ENCODE data around the gene NME8. TPM values are rescaled to one million over a fixed set of nuclear protein-coding genes. Genes with fewer than 3 reads are reported as not detected.

NME8 gene
- total RNA-seq, 1 experiment from 2014 or later = not detected

DNA sequence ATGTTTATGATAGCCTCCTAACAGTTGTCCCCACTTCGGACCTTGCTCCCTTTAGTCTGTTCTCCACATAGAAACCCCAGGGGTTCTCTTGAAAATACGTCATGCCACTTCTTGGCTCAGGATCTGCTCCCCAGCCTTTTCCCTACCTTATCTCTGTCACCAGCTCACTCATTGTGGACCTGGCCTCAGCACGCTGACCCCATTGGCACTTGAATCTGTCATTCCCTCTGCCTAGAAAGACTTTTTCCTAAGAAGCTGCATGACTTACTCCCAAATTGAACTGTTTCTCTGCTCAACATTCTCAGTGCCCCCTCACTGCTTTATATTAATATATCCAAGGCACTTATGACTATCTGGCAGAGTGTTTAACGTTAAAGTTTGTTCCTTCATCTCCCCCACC is 80.5 kb downstream of the NME8 start:
- POLR2A ChIA-PET = no interaction called here
- H3K9me3 Mint-ChIP-seq (ENCODE audit: unreplicated experiment) = no peaks in the 10 kb centered on the region

DNA sequence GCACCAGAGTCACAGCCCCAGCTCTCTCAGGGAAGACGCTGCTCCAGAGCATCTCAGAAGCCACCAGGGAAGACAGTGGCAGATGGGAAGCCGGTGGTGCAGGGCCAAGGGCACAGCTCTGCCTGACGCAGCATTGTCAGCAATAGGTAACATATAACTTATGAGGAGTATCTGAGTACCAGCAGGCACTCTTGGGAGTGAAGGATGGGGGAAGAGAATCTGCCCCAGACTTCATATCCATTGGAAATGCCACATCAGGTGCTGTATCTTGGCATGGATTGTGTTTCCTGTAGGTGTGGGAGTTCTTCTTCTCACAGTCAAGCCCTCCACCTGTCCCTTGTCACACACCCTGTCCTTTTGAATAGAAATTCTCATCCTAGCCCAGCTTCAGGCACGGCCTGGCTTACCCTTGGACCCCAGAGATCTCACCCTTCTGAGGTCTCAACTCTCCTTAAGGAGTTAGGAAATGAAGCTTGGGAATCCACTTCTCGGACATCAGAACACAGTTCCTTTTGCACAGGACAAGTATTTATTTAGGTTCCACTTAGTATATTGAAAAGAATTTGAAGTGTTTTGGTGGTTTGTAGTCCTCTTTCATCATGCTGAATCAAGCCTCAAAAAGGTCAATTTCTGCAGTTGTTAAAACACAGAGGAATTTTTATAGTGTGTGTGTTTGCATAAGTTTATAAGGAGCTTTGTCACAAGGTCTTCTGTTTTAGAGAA is 82.0 kb downstream of the NME8 start:
- DNase-seq = no peak
- BruUV-seq (replicated peaks) = no TSS peak
- Histone ChIP-seq H3K4me3 (ENCODE audit: low read depth, low read length) (no peak overlapping the region), H3K9me3 (peaks cover 1% of the 10 kb centered on the region), H3K36me3 (ENCODE audit: control insufficient read depth, insufficient read depth, low read length) (no peaks in the 10 kb centered on the region), H3K4me1 (no peaks in the 10 kb centered on the region), H3K27me3 (replicated peaks; ENCODE audit: control insufficient read depth, insufficient read depth, low read length) (no peaks in the 10 kb centered on the region)
- ChIA-PET CTCF (no interaction called here), POLR2A (no interaction called here)
- H3K36me3 Mint-ChIP-seq (ENCODE audit: insufficient read depth, unreplicated experiment) = no peaks in the 10 kb centered on the region
- no peak overlapping the region for H3K4me3 Mint-ChIP-seq (ENCODE audit: unreplicated experiment)
- intact Hi-C loops (cut with micrococcal nuclease; ENCODE audit: unreplicated experiment) = no loop called here
- TF ChIP-seq, protein P1, sequence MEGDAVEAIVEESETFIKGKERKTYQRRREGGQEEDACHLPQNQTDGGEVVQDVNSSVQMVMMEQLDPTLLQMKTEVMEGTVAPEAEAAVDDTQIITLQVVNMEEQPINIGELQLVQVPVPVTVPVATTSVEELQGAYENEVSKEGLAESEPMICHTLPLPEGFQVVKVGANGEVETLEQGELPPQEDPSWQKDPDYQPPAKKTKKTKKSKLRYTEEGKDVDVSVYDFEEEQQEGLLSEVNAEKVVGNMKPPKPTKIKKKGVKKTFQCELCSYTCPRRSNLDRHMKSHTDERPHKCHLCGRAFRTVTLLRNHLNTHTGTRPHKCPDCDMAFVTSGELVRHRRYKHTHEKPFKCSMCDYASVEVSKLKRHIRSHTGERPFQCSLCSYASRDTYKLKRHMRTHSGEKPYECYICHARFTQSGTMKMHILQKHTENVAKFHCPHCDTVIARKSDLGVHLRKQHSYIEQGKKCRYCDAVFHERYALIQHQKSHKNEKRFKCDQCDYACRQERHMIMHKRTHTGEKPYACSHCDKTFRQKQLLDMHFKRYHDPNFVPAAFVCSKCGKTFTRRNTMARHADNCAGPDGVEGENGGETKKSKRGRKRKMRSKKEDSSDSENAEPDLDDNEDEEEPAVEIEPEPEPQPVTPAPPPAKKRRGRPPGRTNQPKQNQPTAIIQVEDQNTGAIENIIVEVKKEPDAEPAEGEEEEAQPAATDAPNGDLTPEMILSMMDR (IDR thresholded peaks at IDR 0.05; ENCODE audit: insufficient read depth in 1 of 2, low read depth in 1 of 2, low read length in 1 of 2, severe bottlenecking in 1 of 2, unreplicated experiment in 1 of 2) = no peak
- no peaks in the 10 kb centered on the region for H3K9me3 Mint-ChIP-seq (ENCODE audit: unreplicated experiment)
- no peak overlapping the region for H3K27ac Mint-ChIP-seq (ENCODE audit: unreplicated experiment)
- no peaks in the 10 kb centered on the region for H3K4me1 Mint-ChIP-seq (ENCODE audit: low read depth, unreplicated experiment)
- H3K27me3 Mint-ChIP-seq (ENCODE audit: insufficient read depth, unreplicated experiment) = no peaks in the 10 kb centered on the region

More for the DNA sequence above, 80.5 kb downstream of the NME8 start:
- Histone ChIP-seq H3K4me3 (ENCODE audit: low read depth, low read length) (no peak overlapping the region), H3K4me1 (no peaks in the 10 kb centered on the region), H3K27me3 (replicated peaks; ENCODE audit: control insufficient read depth, insufficient read depth, low read length) (no peaks in the 10 kb centered on the region), H3K9me3 (no peaks in the 10 kb centered on the region), H3K36me3 (ENCODE audit: control insufficient read depth, insufficient read depth, low read length) (no peaks in the 10 kb centered on the region)
- TF ChIP-seq, protein P1 (IDR thresholded peaks at IDR 0.05; ENCODE audit: insufficient read depth in 1 of 2, low read depth in 1 of 2, low read length in 1 of 2, severe bottlenecking in 1 of 2, unreplicated experiment in 1 of 2) = no peak
- no peak for DNase-seq
- no peak overlapping the region for H3K27ac Mint-ChIP-seq (ENCODE audit: unreplicated experiment)
- intact Hi-C loops (cut with micrococcal nuclease; ENCODE audit: unreplicated experiment) = no loop called here
- H3K36me3 Mint-ChIP-seq (ENCODE audit: insufficient read depth, unreplicated experiment) = no peaks in the 10 kb centered on the region
- BruUV-seq (replicated peaks) = no TSS peak
- H3K4me3 Mint-ChIP-seq (ENCODE audit: unreplicated experiment) = no peak overlapping the region
- CTCF ChIA-PET = no interaction called here
- H3K4me1 Mint-ChIP-seq (ENCODE audit: low read depth, unreplicated experiment) = no peaks in the 10 kb centered on the region
- no peaks in the 10 kb centered on the region for H3K27me3 Mint-ChIP-seq (ENCODE audit: insufficient read depth, unreplicated experiment)

DNA sequence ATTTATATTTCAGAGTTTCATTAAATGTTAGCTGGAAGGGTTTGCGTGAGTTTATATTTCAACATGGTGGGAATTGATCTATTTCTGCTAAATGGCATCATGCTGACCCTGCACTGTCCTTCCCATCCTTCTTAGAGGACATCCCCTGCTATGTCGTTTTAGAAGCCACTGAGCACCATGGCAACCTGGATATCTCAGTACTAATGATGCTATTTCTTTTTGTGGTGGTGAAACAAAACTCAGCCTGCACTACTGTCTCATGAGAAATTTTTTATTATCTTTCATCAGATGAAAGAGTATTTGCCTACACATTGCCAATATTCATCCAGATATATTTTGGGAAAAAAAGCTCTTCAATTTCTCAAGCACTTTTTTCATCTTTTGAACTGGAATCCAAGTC is 84.1 kb downstream of the NME8 start:
- H3K27me3 ChIP-seq (replicated peaks; ENCODE audit: control insufficient read depth, insufficient read depth, low read length) = no peaks in the 10 kb centered on the region
- DNase-seq = no peak
- TF ChIP-seq, protein P1 (IDR thresholded peaks at IDR 0.05; ENCODE audit: insufficient read depth in 1 of 2, low read depth in 1 of 2, low read length in 1 of 2, severe bottlenecking in 1 of 2, unreplicated experiment in 1 of 2) = no peak
- peaks cover 7% of the 10 kb centered on the region for H3K9me3 ChIP-seq
- intact Hi-C loops (cut with micrococcal nuclease; ENCODE audit: unreplicated experiment) = no loop called here
- CTCF ChIA-PET = no interaction called here
- Mint-ChIP-seq H3K4me3 (ENCODE audit: unreplicated experiment) (no peak overlapping the region), H3K9me3 (ENCODE audit: unreplicated experiment) (peaks cover 14% of the 10 kb centered on the region), H3K27me3 (ENCODE audit: insufficient read depth, unreplicated experiment) (no peaks in the 10 kb centered on the region), H3K36me3 (ENCODE audit: insufficient read depth, unreplicated experiment) (no peaks in the 10 kb centered on the region), H3K4me1 (ENCODE audit: low read depth, unreplicated experiment) (no peaks in the 10 kb centered on the region), H3K27ac (ENCODE audit: unreplicated experiment) (no peak overlapping the region)
- no peaks in the 10 kb centered on the region for H3K4me1 ChIP-seq
- no TSS peak for BruUV-seq (replicated peaks)
- no peaks in the 10 kb centered on the region for H3K36me3 ChIP-seq (ENCODE audit: control insufficient read depth, insufficient read depth, low read length)
- H3K4me3 ChIP-seq (ENCODE audit: low read depth, low read length) = no peak overlapping the region
- POLR2A ChIA-PET = no interaction called here

All from Caco-2 (cell line).